OCI-LY1 (cell line): ENCODE measurements around the gene JMJD4.

Experiments
- H2AFZ ChIP-seq: fragments of 200-600 bp; sonication (generic), shearing (Covaris generic); 2 replicates; pipeline ENCODE4 v1.6.0; 2014; ENCODE audit warnings: antibody characterized with exemption, mild to moderate bottlenecking, low read length
- H3F3A ChIP-seq: fragments of 200-600 bp; sonication (generic), shearing (Covaris generic); 2 replicates; pipeline ENCODE4 v1.6.0; 2014; ENCODE audit warnings: mild to moderate bottlenecking, antibody characterized with exemption, low read length, moderate library complexity; ENCODE audit not compliant: insufficient read depth
- H3K27ac ChIP-seq: fragments of 200-600 bp; sonication (generic); 2 replicates; pipeline ENCODE4 v1.5.1; 2014; ENCODE audit warnings: low read length, mixed run types, mild to moderate bottlenecking, low read depth; ENCODE audit not compliant: poor library complexity, severe bottlenecking
- H3K27me3 ChIP-seq: fragments of 200-600 bp; sonication (generic); 2 replicates; pipeline ENCODE4 v1.6.0; 2014; ENCODE audit warnings: antibody characterized with exemption, mild to moderate bottlenecking, low read length, moderate library complexity; ENCODE audit not compliant: insufficient read depth
- H3K36me3 ChIP-seq: fragments of 200-600 bp; sonication (generic); 2 replicates; pipeline ENCODE4 v1.6.1; 2014; ENCODE audit warnings: mild to moderate bottlenecking, antibody characterized with exemption, low read length, moderate library complexity, mixed read lengths; ENCODE audit not compliant: insufficient read depth
- H3K4me1 ChIP-seq: fragments of 200-600 bp; sonication (generic); 2 replicates; pipeline ENCODE4 v1.5.1; 2014; ENCODE audit warnings: mild to moderate bottlenecking, low read length, moderate library complexity; ENCODE audit not compliant: insufficient read depth, severe bottlenecking
- H3K4me2 ChIP-seq: fragments of 200-600 bp; sonication (generic), shearing (Covaris generic); 2 replicates; pipeline ENCODE4 v1.6.1; 2014; ENCODE audit warnings: low read length
- H3K4me3 ChIP-seq: fragments of 200-600 bp; sonication (generic); 2 replicates; pipeline ENCODE4 v1.5.1; 2014; ENCODE audit warnings: low read length, low read depth, mild to moderate bottlenecking, mixed read lengths; ENCODE audit not compliant: poor library complexity, severe bottlenecking
- H3K79me2 ChIP-seq: fragments of 200-600 bp; shearing (Covaris generic); 2 replicates; pipeline ENCODE4 v1.6.1; 2016; ENCODE audit warnings: mixed run types, low read length, mixed read lengths; ENCODE audit not compliant: insufficient read depth
- H3K9ac ChIP-seq: fragments of 200-600 bp; sonication (generic), shearing (Covaris generic); 2 replicates; pipeline ENCODE4 v1.6.1; 2014; ENCODE audit warnings: mild to moderate bottlenecking, low read length, mixed read lengths
- H3K9me2 ChIP-seq: fragments of 200-600 bp; sonication (generic), shearing (Covaris generic); 2 replicates; pipeline ENCODE4 v1.6.1; 2014; ENCODE audit warnings: low read depth, mild to moderate bottlenecking, low read length, mixed read lengths
- H3K9me3 ChIP-seq: fragments of 200-600 bp; shearing (Covaris generic); 2 replicates; pipeline ENCODE4 v1.6.1; 2014; ENCODE audit warnings: low read length, mixed read lengths
- H4K20me1 ChIP-seq: fragments of 200-600 bp; sonication (generic), shearing (Covaris generic); 2 replicates; pipeline ENCODE4 v1.6.0; 2016; ENCODE audit warnings: mild to moderate bottlenecking, low read length; ENCODE audit not compliant: insufficient read depth
- EZH2 ChIP-seq: fragments of 200-600 bp; sonication (generic), shearing (Covaris generic); IDR thresholded peaks from 2 replicates; pipeline ENCODE4 v1.8.0; 2017; ENCODE audit warnings: borderline replicate concordance, mixed run types, mild to moderate bottlenecking, antibody characterized with exemption, low read length, moderate library complexity, mixed read lengths
- TF ChIP-seq, protein P1 (sequence below): fragments of 200-600 bp; sonication (generic), shearing (Covaris generic); IDR thresholded peaks from 2 replicates; pipeline ENCODE4 v1.5.1; 2017; ENCODE audit warnings: mild to moderate bottlenecking, antibody characterized with exemption, low read length, moderate library complexity, mixed read lengths

The JMJD4 gene

GRCh38 chr1:227767401-227768124, 32.5 kb upstream of the JMJD4 start:
- Histone ChIP-seq H3K9me3 (no peaks in the 10 kb centered on the region), H4K20me1 (no peaks in the 10 kb centered on the region), H3K27me3 (no peaks in the 10 kb centered on the region), H3K9me2 (no peaks in the 10 kb centered on the region), H3K36me3 (peaks cover 27% of the 10 kb centered on the region), H3K4me2 (no peak overlapping the region), H3K27ac (no peak overlapping the region), H3K79me2 (no peaks in the 10 kb centered on the region), H3K4me1 (peaks cover 3% of the 10 kb centered on the region), H3K4me3 (no peak overlapping the region), H3K9ac (no peak overlapping the region), H3F3A (no peaks in the 10 kb centered on the region), H2AFZ (no peak overlapping the region)
- TF ChIP-seq, protein P1, sequence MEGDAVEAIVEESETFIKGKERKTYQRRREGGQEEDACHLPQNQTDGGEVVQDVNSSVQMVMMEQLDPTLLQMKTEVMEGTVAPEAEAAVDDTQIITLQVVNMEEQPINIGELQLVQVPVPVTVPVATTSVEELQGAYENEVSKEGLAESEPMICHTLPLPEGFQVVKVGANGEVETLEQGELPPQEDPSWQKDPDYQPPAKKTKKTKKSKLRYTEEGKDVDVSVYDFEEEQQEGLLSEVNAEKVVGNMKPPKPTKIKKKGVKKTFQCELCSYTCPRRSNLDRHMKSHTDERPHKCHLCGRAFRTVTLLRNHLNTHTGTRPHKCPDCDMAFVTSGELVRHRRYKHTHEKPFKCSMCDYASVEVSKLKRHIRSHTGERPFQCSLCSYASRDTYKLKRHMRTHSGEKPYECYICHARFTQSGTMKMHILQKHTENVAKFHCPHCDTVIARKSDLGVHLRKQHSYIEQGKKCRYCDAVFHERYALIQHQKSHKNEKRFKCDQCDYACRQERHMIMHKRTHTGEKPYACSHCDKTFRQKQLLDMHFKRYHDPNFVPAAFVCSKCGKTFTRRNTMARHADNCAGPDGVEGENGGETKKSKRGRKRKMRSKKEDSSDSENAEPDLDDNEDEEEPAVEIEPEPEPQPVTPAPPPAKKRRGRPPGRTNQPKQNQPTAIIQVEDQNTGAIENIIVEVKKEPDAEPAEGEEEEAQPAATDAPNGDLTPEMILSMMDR, result no peak
- no peak for TF ChIP-seq EZH2

DNA sequence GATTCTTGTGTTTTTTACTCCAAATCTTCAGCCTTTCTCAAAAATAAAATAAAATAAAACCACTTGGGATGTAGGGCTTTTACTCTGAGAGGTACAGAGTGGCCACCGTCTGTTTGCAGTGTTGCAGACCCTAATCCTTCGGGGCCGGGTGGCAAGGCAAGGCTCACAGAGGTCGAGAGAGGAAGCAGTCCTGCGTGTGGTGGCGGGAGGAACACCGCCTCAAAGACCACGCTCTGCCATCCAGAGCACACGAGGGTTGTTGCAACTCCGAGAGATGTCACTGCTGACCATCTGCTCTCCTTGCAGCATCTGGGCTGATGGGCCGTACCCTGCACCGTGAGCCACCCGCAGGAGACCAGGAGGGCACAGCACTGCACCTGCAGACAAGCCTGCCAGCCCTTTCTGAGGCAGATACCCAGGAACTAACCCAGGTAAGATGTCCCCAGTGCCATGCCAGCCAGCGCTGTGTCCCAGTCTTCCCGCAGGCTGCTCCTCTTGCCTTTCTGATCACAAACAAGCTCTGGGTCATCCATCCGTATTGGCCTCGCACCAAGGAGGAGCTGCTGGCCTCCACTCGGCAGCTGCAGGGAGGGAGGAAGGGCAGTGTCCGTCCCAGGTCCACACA, 31.7 kb upstream of the JMJD4 start:
- Histone ChIP-seq H4K20me1 (no peaks in the 10 kb centered on the region), H3K36me3 (peaks cover 27% of the 10 kb centered on the region), H3K4me1 (peaks cover 4% of the 10 kb centered on the region), H3K4me3 (no peak overlapping the region), H3K4me2 (no peak overlapping the region), H3K9me2 (no peaks in the 10 kb centered on the region), H3F3A (no peaks in the 10 kb centered on the region), H3K27me3 (no peaks in the 10 kb centered on the region), H3K27ac (no peak overlapping the region), H3K9me3 (no peaks in the 10 kb centered on the region), H2AFZ (no peak overlapping the region), H3K9ac (no peak overlapping the region), H3K79me2 (no peaks in the 10 kb centered on the region)
- no peak for TF ChIP-seq EZH2

GRCh38 chr1:227766015-227766634, 31.0 kb upstream of the JMJD4 start:
- peaks cover 31% of the 10 kb centered on the region for H3K36me3 ChIP-seq
- no peak overlapping the region for H2AFZ ChIP-seq
- no peaks in the 10 kb centered on the region for H3K27me3 ChIP-seq
- no peaks in the 10 kb centered on the region for H3K79me2 ChIP-seq
- H3K9ac ChIP-seq, result no peak overlapping the region
- no peak overlapping the region for H3K27ac ChIP-seq
- no peak for TF ChIP-seq EZH2
- TF ChIP-seq, protein P1, result no peak
- peaks cover 4% of the 10 kb centered on the region for H3K4me1 ChIP-seq
- H3F3A ChIP-seq, result no peaks in the 10 kb centered on the region
- no peaks in the 10 kb centered on the region for H3K9me2 ChIP-seq
- H3K9me3 ChIP-seq, result no peaks in the 10 kb centered on the region
- H3K4me3 ChIP-seq, result no peak overlapping the region
- no peak overlapping the region for H3K4me2 ChIP-seq
- no peaks in the 10 kb centered on the region for H4K20me1 ChIP-seq
